ENCODE results near the gene SLC31A1.

The SLC31A1 gene

GRCh38 chr9:113219969-113220368, 1.4 kb upstream of the SLC31A1 start:
- ChIA-PET CTCF (interaction anchor here (0.9 to 3.2 kb wide), 8 partner anchors 12 to 69 kb away, joined by 3 to 9 read pairs (median 4); partner anchors contain the start of gene SLC31A2), POLR2A (interaction anchor here (0.6 kb wide), 1 partner anchor 42 kb away, joined by 3 read pairs; no protein-coding TSS in a partner anchor)
- Histone ChIP-seq H3K36me3 (ENCODE audit: control insufficient read depth in 4 of 4, insufficient read depth in 4 of 4, low read length in 3 of 4) (no peaks in the 10 kb centered on the region), H3K27me3 (replicated peaks in 2 of 5; ENCODE audit: control insufficient read depth in 4 of 5, insufficient read depth in 5 of 5, low read length in 4 of 5) (no peaks in the 10 kb centered on the region), H3K4me1 (ENCODE audit: control extremely low read depth in 1 of 4, control insufficient read depth in 4 of 4, insufficient read depth in 4 of 4, low read length in 3 of 4) (peaks cover 30 to 45% (median 39%) of the 10 kb centered on the region in 4 experiments), H3K9me3 (ENCODE audit: control extremely low read depth in 1 of 5, control insufficient read depth in 4 of 5, insufficient read depth in 2 of 5, low read depth in 1 of 5, low read length in 4 of 5) (no peaks in the 10 kb centered on the region), H3K4me3 (ENCODE audit: control insufficient read depth in 1 of 7, extremely low read depth in 1 of 7, insufficient read depth in 4 of 7, low read depth in 2 of 7, low read length in 6 of 7) (peak overlapping the region in 6 of 7 experiments; percentile 90 to 99 (median 96)), H3K27ac (ENCODE audit: insufficient read depth in 1 of 2, low read depth in 1 of 2, low read length in 2 of 2, poor library complexity in 1 of 2, severe bottlenecking in 2 of 2) (peak overlapping the region in 1 of 2 experiments; percentile 86)
- peak in 2 of 3 donors; percentile 52 to 72 for DNase-seq
- no CpG with 5 or more reads among the region's 1 CpG for WGBS (ENCODE audit: insufficient coverage)

DNA sequence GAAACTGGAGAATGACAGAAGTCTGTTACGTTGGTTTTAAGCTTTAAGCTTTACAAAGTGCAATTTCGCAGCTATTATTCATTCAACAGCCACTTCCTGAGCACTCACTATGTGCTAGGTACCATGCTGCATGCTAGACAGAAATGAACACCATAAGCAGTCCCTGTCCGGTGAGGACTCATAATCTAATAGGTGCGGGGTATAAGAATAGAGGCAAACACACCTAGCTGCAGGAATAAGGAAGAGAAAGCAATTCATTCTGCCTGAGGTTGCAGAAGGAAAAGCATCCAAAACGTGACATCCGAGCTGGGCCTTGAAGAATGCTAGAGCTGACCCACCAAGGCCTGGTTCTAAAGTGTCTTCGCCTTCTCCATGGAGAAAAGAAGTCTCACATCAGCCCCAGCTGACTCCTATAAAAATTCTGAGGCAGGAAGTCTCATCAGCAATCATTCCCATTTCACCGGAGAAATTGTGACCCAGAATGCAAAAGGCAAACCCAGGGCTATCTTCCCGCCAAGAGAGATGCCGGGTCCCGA, 809 bp upstream of the SLC31A1 start:
- Histone ChIP-seq H3K4me3 (ENCODE audit: control insufficient read depth in 1 of 7, extremely low read depth in 1 of 7, insufficient read depth in 4 of 7, low read depth in 2 of 7, low read length in 6 of 7) (peak overlapping the region; percentile 90 to 99 (median 98)), H3K4me1 (ENCODE audit: control extremely low read depth in 1 of 4, control insufficient read depth in 4 of 4, insufficient read depth in 4 of 4, low read length in 3 of 4) (peaks cover 30 to 44% (median 35%) of the 10 kb centered on the region in 4 experiments), H3K27ac (ENCODE audit: insufficient read depth in 1 of 2, low read depth in 1 of 2, low read length in 2 of 2, poor library complexity in 1 of 2, severe bottlenecking in 2 of 2) (peak overlapping the region; percentile 78 to 86), H3K9me3 (ENCODE audit: control extremely low read depth in 1 of 5, control insufficient read depth in 4 of 5, insufficient read depth in 2 of 5, low read depth in 1 of 5, low read length in 4 of 5) (no peaks in the 10 kb centered on the region), H3K36me3 (ENCODE audit: control insufficient read depth in 4 of 4, insufficient read depth in 4 of 4, low read length in 3 of 4) (no peaks in the 10 kb centered on the region), H3K27me3 (replicated peaks in 2 of 5; ENCODE audit: control insufficient read depth in 4 of 5, insufficient read depth in 5 of 5, low read length in 4 of 5) (no peaks in the 10 kb centered on the region)
- POLR2A ChIA-PET, result interaction anchor here (0.6 kb wide), 1 partner anchor 42 kb away, joined by 3 read pairs; no protein-coding TSS in a partner anchor
- WGBS (ENCODE audit: insufficient coverage), result 13% methylated on average over 10 of the region's 11 CpGs
- CTCF ChIA-PET, result interaction anchor here (0.9 to 3.2 kb wide), 9 partner anchors 11 to 70 kb away, joined by 3 to 9 read pairs (median 4); partner anchors contain the start of gene SLC31A2
- DNase-seq, result peak in 1 of 3 donors; percentile 24

DNA sequence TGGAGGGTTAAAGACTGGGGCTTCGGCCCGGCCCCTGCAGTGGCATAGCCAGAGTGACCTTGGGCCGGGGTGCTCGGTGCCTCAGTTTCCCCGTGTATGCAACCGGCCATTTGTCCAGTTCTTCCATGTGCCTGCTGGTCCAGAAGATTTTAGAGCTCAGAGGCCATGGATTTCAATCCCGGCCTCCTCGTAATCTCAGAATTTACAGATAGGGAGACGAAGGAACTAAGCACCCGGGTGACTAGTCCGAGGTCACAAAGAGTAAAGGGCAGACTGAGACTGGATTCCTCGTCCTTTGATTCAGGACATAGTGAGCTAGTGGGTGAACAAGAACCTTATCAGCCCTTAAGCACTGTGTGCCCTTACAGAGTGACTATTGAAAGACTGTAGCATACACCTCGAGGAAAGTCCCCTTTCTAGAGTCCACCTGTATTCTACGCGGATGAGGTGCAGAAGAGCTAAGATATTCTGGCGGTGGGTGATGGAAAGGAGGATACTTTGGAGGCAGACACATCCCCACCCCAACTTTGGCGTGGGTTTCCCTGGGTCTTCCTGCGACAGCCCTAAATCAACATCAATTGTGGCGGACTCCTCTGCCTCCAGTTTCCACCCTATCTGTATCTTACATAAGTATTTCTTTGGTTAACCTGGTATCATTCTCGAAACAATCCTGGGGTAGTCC, 597 bp downstream of the SLC31A1 start:
- Histone ChIP-seq H3K27ac (ENCODE audit: insufficient read depth in 1 of 2, low read depth in 1 of 2, low read length in 2 of 2, poor library complexity in 1 of 2, severe bottlenecking in 2 of 2) (peak overlapping the region; percentile 50 to 86), H3K4me1 (ENCODE audit: control extremely low read depth in 1 of 4, control insufficient read depth in 4 of 4, insufficient read depth in 4 of 4, low read length in 3 of 4) (peaks cover 30 to 40% (median 35%) of the 10 kb centered on the region in 4 experiments), H3K9me3 (ENCODE audit: control extremely low read depth in 1 of 5, control insufficient read depth in 4 of 5, insufficient read depth in 2 of 5, low read depth in 1 of 5, low read length in 4 of 5) (no peaks in the 10 kb centered on the region), H3K36me3 (ENCODE audit: control insufficient read depth in 4 of 4, insufficient read depth in 4 of 4, low read length in 3 of 4) (no peaks in the 10 kb centered on the region), H3K27me3 (replicated peaks in 2 of 5; ENCODE audit: control insufficient read depth in 4 of 5, insufficient read depth in 5 of 5, low read length in 4 of 5) (no peaks in the 10 kb centered on the region), H3K4me3 (ENCODE audit: control insufficient read depth in 1 of 7, extremely low read depth in 1 of 7, insufficient read depth in 4 of 7, low read depth in 2 of 7, low read length in 6 of 7) (peak overlapping the region; percentile 90 to 99 (median 98))
- 22% methylated on average over 20 of the region's 20 CpGs for WGBS (ENCODE audit: insufficient coverage)
- DNase-seq, result peak in 1 of 3 donors; percentile 49
- POLR2A ChIA-PET, result no interaction called here
- CTCF ChIA-PET, result interaction anchor here (0.6 to 3.2 kb wide), 6 partner anchors 10 to 71 kb away, joined by 3 to 9 read pairs (median 5); partner anchors contain the start of gene SLC31A2

DNA sequence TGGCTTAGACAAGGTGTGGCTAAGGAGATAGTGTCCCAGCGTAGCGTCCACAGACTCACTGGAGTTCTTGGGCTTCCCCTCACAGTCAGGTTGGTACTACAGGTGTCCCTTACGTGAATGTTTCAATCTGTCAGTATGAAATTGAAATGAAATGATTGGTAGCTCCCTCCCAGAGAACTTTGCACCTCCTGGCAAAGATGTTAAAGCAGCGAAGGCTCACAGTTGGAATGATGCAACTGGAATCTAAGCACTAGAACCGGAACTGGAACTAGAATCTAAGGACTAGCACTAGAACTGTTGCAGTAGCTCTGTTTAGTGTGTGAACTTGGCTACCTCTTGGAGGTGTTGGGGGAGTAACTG, 1.1 kb downstream of the SLC31A1 start:
- no peaks in the 10 kb centered on the region for H3K27me3 ChIP-seq (replicated peaks in 2 of 5; ENCODE audit: control insufficient read depth in 4 of 5, insufficient read depth in 5 of 5, low read length in 4 of 5)
- H3K4me1 ChIP-seq (ENCODE audit: control extremely low read depth in 1 of 4, control insufficient read depth in 4 of 4, insufficient read depth in 4 of 4, low read length in 3 of 4), result peaks cover 30 to 40% (median 37%) of the 10 kb centered on the region in 4 experiments
- 98% methylated on average over 5 of the region's 5 CpGs for WGBS (ENCODE audit: insufficient coverage)
- H3K9me3 ChIP-seq (ENCODE audit: control extremely low read depth in 1 of 5, control insufficient read depth in 4 of 5, insufficient read depth in 2 of 5, low read depth in 1 of 5, low read length in 4 of 5), result no peaks in the 10 kb centered on the region
- CTCF ChIA-PET, result interaction anchor here (1.1 to 3.2 kb wide), 4 partner anchors 9 to 72 kb away, joined by 4 to 9 read pairs (median 6); partner anchors contain the start of gene SLC31A2
- H3K27ac ChIP-seq (ENCODE audit: insufficient read depth in 1 of 2, low read depth in 1 of 2, low read length in 2 of 2, poor library complexity in 1 of 2, severe bottlenecking in 2 of 2), result no peak overlapping the region
- POLR2A ChIA-PET, result no interaction called here
- no peak for DNase-seq
- no peaks in the 10 kb centered on the region for H3K36me3 ChIP-seq (ENCODE audit: control insufficient read depth in 4 of 4, insufficient read depth in 4 of 4, low read length in 3 of 4)
- H3K4me3 ChIP-seq (ENCODE audit: control insufficient read depth in 1 of 7, extremely low read depth in 1 of 7, insufficient read depth in 4 of 7, low read depth in 2 of 7, low read length in 6 of 7), result peak overlapping the region in 3 of 7 experiments; percentile 90 to 95 (median 93)

- Histone ChIP-seq H3K4me3 (ENCODE audit: control insufficient read depth in 1 of 7, extremely low read depth in 1 of 7, insufficient read depth in 4 of 7, low read depth in 2 of 7, low read length in 6 of 7) (no peak overlapping the region), H3K27me3 (replicated peaks in 2 of 5; ENCODE audit: control insufficient read depth in 4 of 5, insufficient read depth in 5 of 5, low read length in 4 of 5) (no peaks in the 10 kb centered on the region), H3K4me1 (ENCODE audit: control extremely low read depth in 1 of 4, control insufficient read depth in 4 of 4, insufficient read depth in 4 of 4, low read length in 3 of 4) (peaks cover 23 to 36% (median 33%) of the 10 kb centered on the region in 4 experiments), H3K27ac (ENCODE audit: insufficient read depth in 1 of 2, low read depth in 1 of 2, low read length in 2 of 2, poor library complexity in 1 of 2, severe bottlenecking in 2 of 2) (no peak overlapping the region), H3K36me3 (ENCODE audit: control insufficient read depth in 4 of 4, insufficient read depth in 4 of 4, low read length in 3 of 4) (no peaks in the 10 kb centered on the region), H3K9me3 (ENCODE audit: control extremely low read depth in 1 of 5, control insufficient read depth in 4 of 5, insufficient read depth in 2 of 5, low read depth in 1 of 5, low read length in 4 of 5) (no peaks in the 10 kb centered on the region)
- ChIA-PET POLR2A (no interaction called here), CTCF (no interaction called here)
- WGBS (ENCODE audit: insufficient coverage), result no CpG with 5 or more reads among the region's 2 CpGs
- DNase-seq, result no peak
These were observed 2.6 kb downstream of the SLC31A1 start for GRCh38 chr9:113223963-113224362.

DNA sequence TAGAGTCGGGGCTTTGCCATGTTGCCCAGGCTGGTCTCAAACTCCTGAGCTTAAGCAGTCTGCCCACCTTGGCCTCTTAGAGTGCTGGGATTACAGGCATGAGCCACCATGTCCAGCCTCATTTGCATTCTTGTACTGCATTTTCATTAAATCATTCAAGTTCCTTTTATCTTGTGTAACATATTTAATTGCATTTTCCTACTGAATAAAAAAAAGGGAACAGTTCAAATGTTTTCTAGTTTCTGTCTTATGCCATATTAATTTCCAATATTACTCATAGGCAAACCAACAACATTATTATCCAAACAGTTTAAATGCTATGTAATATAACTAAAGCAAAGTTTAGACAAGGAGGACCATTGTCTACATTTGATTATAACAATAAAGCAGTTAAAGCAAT, 6.1 kb downstream of the SLC31A1 start:
- Histone ChIP-seq H3K27ac (ENCODE audit: insufficient read depth in 1 of 2, low read depth in 1 of 2, low read length in 2 of 2, poor library complexity in 1 of 2, severe bottlenecking in 2 of 2) (no peak overlapping the region), H3K27me3 (replicated peaks in 2 of 5; ENCODE audit: control insufficient read depth in 4 of 5, insufficient read depth in 5 of 5, low read length in 4 of 5) (no peaks in the 10 kb centered on the region), H3K4me3 (ENCODE audit: control insufficient read depth in 1 of 7, extremely low read depth in 1 of 7, insufficient read depth in 4 of 7, low read depth in 2 of 7, low read length in 6 of 7) (no peak overlapping the region), H3K4me1 (ENCODE audit: control extremely low read depth in 1 of 4, control insufficient read depth in 4 of 4, insufficient read depth in 4 of 4, low read length in 3 of 4) (peaks cover 6 to 11% (median 10%) of the 10 kb centered on the region in 4 experiments), H3K9me3 (ENCODE audit: control extremely low read depth in 1 of 5, control insufficient read depth in 4 of 5, insufficient read depth in 2 of 5, low read depth in 1 of 5, low read length in 4 of 5) (no peaks in the 10 kb centered on the region), H3K36me3 (ENCODE audit: control insufficient read depth in 4 of 4, insufficient read depth in 4 of 4, low read length in 3 of 4) (no peaks in the 10 kb centered on the region)
- WGBS (ENCODE audit: insufficient coverage), result no CpG with 5 or more reads among the region's 1 CpG
- POLR2A ChIA-PET, result no interaction called here
- CTCF ChIA-PET, result interaction anchor here (0.6 to 1.8 kb wide), 3 partner anchors 9 to 47 kb away, joined by 3 to 4 read pairs (median 3); no protein-coding TSS in a partner anchor
- DNase-seq, result peak in 1 of 3 donors; percentile 13

All from common myeloid progenitor, CD34-positive (primary cell).